Activated CD4-positive, alpha-beta T cell treated with anti-CD3 and anti-CD28 coated beads, Interleukin-2, amount 10 ng/mL, durations not matched to agents 7 days and 5 days (primary cell): Measurements from ENCODE around the gene STK4. TPM values are rescaled to one million over a fixed set of nuclear protein-coding genes. Genes with fewer than 3 reads are reported as not detected.

ENCODE experiments used
- CTCF ChIA-PET: fragments of 350-600 bp; sonication (Branson Sonifier 250); formaldehyde crosslinking; loops from one replicate; lab custom pipeline; 2021; ENCODE audit warnings: antibody characterized with exemption; lab: Charles Lee
- POLR2A ChIA-PET: fragments of 350-600 bp; sonication (Branson Sonifier 250); formaldehyde crosslinking; loops from one replicate; lab custom pipeline; 2021; ENCODE audit warnings: antibody characterized with exemption; lab: Charles Lee
- DNase-seq: peaks from one replicate; pipeline ENCODE4 v3.0.0-alpha.2; 2020
- H3K27ac Mint-ChIP-seq: one replicate; pipeline ENCODE4 v1.8.0; 2021; ENCODE audit warnings: mild to moderate bottlenecking, moderate library complexity, mixed read lengths
- H3K27me3 Mint-ChIP-seq: one replicate; pipeline ENCODE4 v1.8.0; 2021; ENCODE audit warnings: mixed read lengths
- H3K36me3 Mint-ChIP-seq: one replicate; pipeline ENCODE4 v1.8.0; 2021; ENCODE audit warnings: low read depth, mixed read lengths
- H3K4me1 Mint-ChIP-seq: one replicate; pipeline ENCODE4 v1.8.0; 2021; ENCODE audit warnings: mixed read lengths
- H3K4me3 Mint-ChIP-seq: one replicate; pipeline ENCODE4 v1.8.0; 2021; ENCODE audit warnings: mild to moderate bottlenecking, moderate library complexity, mixed read lengths
- H3K9me3 Mint-ChIP-seq: one replicate; pipeline ENCODE4 v1.8.0; 2021; ENCODE audit warnings: mixed read lengths
- total RNA-seq, 2 experiments: library from RNA; stranded (reverse); gene quantifications; one replicate each; pipeline ENCODE4 v1.2.3, GENCODE V29; 2021

STK4 gene
- total RNA-seq, 2 experiments from 2014 or later: 201 to 229 TPM

DNA sequence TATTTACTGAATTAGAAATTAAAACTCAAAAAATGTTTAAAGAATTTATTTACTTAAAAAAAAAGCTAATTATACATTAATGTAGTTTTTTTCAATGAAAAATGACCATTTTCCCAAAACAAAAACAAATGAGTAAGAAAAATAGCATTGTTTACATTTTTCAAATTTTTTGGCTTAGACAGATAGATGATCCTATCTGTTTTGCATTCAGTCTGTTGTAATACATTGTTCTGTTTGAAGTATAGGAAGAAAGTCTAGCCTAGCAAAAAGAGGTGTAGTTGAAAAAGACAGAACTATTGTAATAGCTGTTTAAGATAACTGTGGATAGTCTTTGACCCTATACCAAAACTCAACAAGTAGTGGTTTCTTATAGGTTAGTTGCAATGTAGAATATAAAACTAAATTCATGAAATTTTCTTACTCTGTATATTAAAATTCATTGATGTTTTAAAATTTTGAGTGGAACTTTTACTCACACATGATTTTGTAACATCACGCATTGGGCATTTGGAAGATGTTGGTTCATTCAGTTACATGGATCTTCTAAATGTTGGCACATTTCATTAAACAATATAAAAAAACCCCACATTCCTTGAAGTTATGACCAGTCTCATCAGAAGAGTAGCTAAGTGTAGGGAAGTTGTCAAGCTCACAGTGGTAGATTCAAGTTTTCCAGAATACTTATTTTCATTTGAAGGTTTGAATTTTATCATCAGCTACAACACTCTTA, 72.6 kb downstream of the STK4 start:
- CTCF ChIA-PET: interaction anchor here (1.3 to 1.5 kb wide), 2 partner anchors 11 to 255 kb away, joined by 3 to 4 read pairs; no protein-coding TSS in a partner anchor
- peaks cover 62% of the 10 kb centered on the region for H3K4me1 Mint-ChIP-seq
- H3K36me3 Mint-ChIP-seq: peaks cover 58% of the 10 kb centered on the region
- DNase-seq: no peak
- POLR2A ChIA-PET: interaction anchor here (0.6 kb wide), 1 partner anchor 68 kb away, joined by 4 read pairs; no protein-coding TSS in a partner anchor
- H3K9me3 Mint-ChIP-seq: no peaks in the 10 kb centered on the region
- no peak overlapping the region for H3K4me3 Mint-ChIP-seq
- no peak overlapping the region for H3K27ac Mint-ChIP-seq
- no peaks in the 10 kb centered on the region for H3K27me3 Mint-ChIP-seq

GRCh38 chr20:45039475-45039820, 73.1 kb downstream of the STK4 start:
- Mint-ChIP-seq H3K4me1 (peaks cover 62% of the 10 kb centered on the region), H3K27me3 (no peaks in the 10 kb centered on the region), H3K4me3 (no peak overlapping the region), H3K36me3 (peaks cover 60% of the 10 kb centered on the region), H3K27ac (no peak overlapping the region), H3K9me3 (no peaks in the 10 kb centered on the region)
- ChIA-PET POLR2A (interaction anchor here (0.6 kb wide), 1 partner anchor 68 kb away, joined by 4 read pairs; no protein-coding TSS in a partner anchor), CTCF (interaction anchor here (1.3 to 1.5 kb wide), 2 partner anchors 11 to 254 kb away, joined by 3 to 4 read pairs; no protein-coding TSS in a partner anchor)
- no peak for DNase-seq

DNA sequence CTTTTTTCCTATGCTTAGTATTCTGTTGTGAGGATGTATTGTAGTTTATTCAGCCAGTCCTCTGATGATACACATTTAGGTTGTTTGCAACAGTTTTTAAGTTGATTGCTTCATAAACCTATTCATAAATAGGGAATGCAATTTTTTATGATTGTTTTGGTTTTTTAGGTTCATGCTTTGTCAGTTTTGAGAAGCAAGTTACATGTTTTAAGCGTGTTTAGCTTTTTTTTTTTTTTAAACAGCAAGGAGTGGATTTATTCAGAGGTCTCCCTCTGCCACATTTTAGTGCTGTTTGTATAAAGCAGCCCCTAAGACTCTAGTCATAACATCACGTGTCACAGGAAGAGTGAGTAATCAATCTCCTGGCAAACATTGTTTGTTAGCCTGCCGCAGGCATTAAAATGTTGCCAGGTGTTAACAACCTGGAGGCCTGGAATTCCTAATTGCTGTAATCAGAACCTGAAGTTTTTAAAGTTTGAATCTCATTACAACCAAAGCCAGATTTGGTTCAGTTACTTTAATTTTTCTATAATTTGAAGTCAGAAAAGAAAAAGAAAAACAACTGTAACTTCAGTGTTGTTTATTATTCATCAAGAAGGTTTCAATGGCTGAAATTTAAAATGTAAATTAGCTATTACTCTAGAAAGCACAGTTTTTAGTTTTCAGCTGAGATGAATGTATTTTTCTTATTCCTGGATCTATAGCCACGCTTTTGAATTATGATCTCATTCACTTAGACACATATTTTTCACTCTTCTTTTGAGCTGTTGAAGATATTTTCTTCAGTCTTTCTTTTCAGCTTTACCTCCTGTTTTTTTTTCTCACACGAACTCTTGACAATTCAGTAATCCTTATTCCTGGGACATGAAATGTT, 75.4 kb downstream of the STK4 start:
- Mint-ChIP-seq H3K4me1 (peaks cover 52% of the 10 kb centered on the region), H3K27me3 (no peaks in the 10 kb centered on the region), H3K4me3 (no peak overlapping the region), H3K36me3 (peaks cover 47% of the 10 kb centered on the region), H3K27ac (peak overlapping the region; percentile 37), H3K9me3 (no peaks in the 10 kb centered on the region)
- no peak for DNase-seq
- ChIA-PET CTCF (interaction anchor here (0.8 to 1.2 kb wide), 3 partner anchors 11 to 208 kb away, joined by 3 to 4 read pairs (median 4); no protein-coding TSS in a partner anchor), POLR2A (no interaction called here)

DNA sequence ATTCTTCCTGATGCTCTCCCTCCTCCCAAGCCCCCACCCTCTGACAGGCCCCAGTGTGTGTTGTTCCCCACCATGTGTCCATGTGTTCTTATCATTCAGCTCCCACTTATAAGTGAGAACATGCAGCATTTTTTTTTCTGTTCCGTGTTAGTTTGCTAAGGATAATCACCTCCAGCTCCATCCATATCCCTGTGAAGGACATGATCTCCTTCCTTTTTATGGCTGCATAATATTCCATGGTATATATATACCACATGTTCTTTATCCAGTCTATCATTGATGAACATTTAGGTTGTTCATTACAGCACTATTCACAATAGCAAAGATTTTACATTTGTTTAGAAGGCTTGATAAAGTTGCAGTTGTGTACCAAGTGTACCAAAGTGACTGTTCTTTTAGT, 76.7 kb downstream of the STK4 start:
- no peak for DNase-seq
- no peaks in the 10 kb centered on the region for H3K9me3 Mint-ChIP-seq
- POLR2A ChIA-PET: no interaction called here
- H3K27ac Mint-ChIP-seq: no peak overlapping the region
- CTCF ChIA-PET: interaction anchor here (0.6 to 2.1 kb wide), 11 partner anchors 10 to 797 kb away, joined by 3 to 12 read pairs (median 3); no protein-coding TSS in a partner anchor
- peaks cover 55% of the 10 kb centered on the region for H3K4me1 Mint-ChIP-seq
- H3K27me3 Mint-ChIP-seq: no peaks in the 10 kb centered on the region
- peaks cover 50% of the 10 kb centered on the region for H3K36me3 Mint-ChIP-seq
- no peak overlapping the region for H3K4me3 Mint-ChIP-seq

- Mint-ChIP-seq H3K9me3 (no peaks in the 10 kb centered on the region), H3K36me3 (peaks cover 54% of the 10 kb centered on the region), H3K4me1 (peaks cover 63% of the 10 kb centered on the region), H3K27me3 (no peaks in the 10 kb centered on the region), H3K27ac (peak overlapping the region; percentile 32), H3K4me3 (no peak overlapping the region)
- ChIA-PET CTCF (interaction anchor here (0.6 to 2.1 kb wide), 30 partner anchors 9 to 586 kb away, joined by 3 to 14 read pairs (median 3); partner anchors contain the start of gene TTPAL), POLR2A (interaction anchor here (1.0 kb wide), 1 partner anchor 51 kb away, joined by 3 read pairs; no protein-coding TSS in a partner anchor)
- peak; percentile 62 for DNase-seq
These were observed 77.8 kb downstream of the STK4 start for GRCh38 chr20:45044084-45044573.

GRCh38 chr20:45044601-45045000, 78.3 kb downstream of the STK4 start:
- CTCF ChIA-PET: interaction anchor here (0.6 to 2.1 kb wide), 27 partner anchors 9 to 586 kb away, joined by 3 to 14 read pairs (median 4); partner anchors contain the start of gene TTPAL
- Mint-ChIP-seq H3K4me3 (no peak overlapping the region), H3K4me1 (peaks cover 66% of the 10 kb centered on the region), H3K27me3 (no peaks in the 10 kb centered on the region), H3K9me3 (no peaks in the 10 kb centered on the region), H3K36me3 (peaks cover 54% of the 10 kb centered on the region), H3K27ac (no peak overlapping the region)
- POLR2A ChIA-PET: interaction anchor here (1.0 kb wide), 1 partner anchor 51 kb away, joined by 3 read pairs; no protein-coding TSS in a partner anchor
- DNase-seq: no peak

- DNase-seq: no peak
- Mint-ChIP-seq H3K27me3 (no peaks in the 10 kb centered on the region), H3K36me3 (peaks cover 48% of the 10 kb centered on the region), H3K9me3 (no peaks in the 10 kb centered on the region), H3K4me1 (peaks cover 64% of the 10 kb centered on the region), H3K4me3 (no peak overlapping the region), H3K27ac (no peak overlapping the region)
- ChIA-PET POLR2A (no interaction called here), CTCF (interaction anchor here (0.6 kb wide), 1 partner anchor 121 kb away, joined by 3 read pairs; no protein-coding TSS in a partner anchor)
These were observed 81.3 kb downstream of the STK4 start for GRCh38 chr20:45047581-45048119.

DNA sequence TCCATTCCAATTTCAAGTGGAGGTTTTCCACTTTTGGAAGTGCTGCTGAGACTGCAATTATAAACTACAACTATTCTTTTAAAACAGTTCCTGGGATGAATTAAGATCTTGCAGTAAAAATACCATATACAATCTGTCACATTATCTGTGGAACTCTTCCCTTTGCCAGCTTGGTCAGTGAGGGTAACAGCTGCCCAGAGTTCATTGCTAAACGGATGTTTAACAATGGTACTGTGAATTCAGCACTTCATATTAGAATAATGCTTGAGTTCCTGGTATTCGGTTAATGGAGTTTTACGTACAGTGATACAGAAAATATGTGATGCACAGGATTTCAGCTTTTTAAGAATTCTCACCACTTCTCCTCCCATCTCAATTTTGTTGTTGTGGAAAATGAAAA, 83.1 kb downstream of the STK4 start:
- H3K9me3 Mint-ChIP-seq: no peaks in the 10 kb centered on the region
- H3K27ac Mint-ChIP-seq: peak overlapping the region; percentile 67
- peaks cover 65% of the 10 kb centered on the region for H3K4me1 Mint-ChIP-seq
- H3K4me3 Mint-ChIP-seq: no peak overlapping the region
- DNase-seq: no peak
- POLR2A ChIA-PET: no interaction called here
- CTCF ChIA-PET: interaction anchor here (1.0 to 3.7 kb wide), 5 partner anchors 11 to 55 kb away, joined by 3 to 18 read pairs (median 3); no protein-coding TSS in a partner anchor
- no peaks in the 10 kb centered on the region for H3K27me3 Mint-ChIP-seq
- H3K36me3 Mint-ChIP-seq: peaks cover 45% of the 10 kb centered on the region

GRCh38 chr20:45049904-45050471, 83.7 kb downstream of the STK4 start:
- ChIA-PET POLR2A (no interaction called here), CTCF (interaction anchor here (0.5 to 3.7 kb wide), 6 partner anchors 11 to 126 kb away, joined by 3 to 18 read pairs (median 3); no protein-coding TSS in a partner anchor)
- Mint-ChIP-seq H3K4me3 (no peak overlapping the region), H3K27ac (peak overlapping the region; percentile 67), H3K4me1 (peaks cover 68% of the 10 kb centered on the region), H3K9me3 (no peaks in the 10 kb centered on the region), H3K36me3 (peaks cover 48% of the 10 kb centered on the region), H3K27me3 (no peaks in the 10 kb centered on the region)
- DNase-seq: peak; percentile 13

GRCh38 chr20:45051204-45052060, 85.1 kb downstream of the STK4 start:
- Mint-ChIP-seq H3K9me3 (no peaks in the 10 kb centered on the region), H3K4me1 (peaks cover 69% of the 10 kb centered on the region), H3K36me3 (peaks cover 59% of the 10 kb centered on the region), H3K4me3 (peak overlapping the region; percentile 13), H3K27ac (peak overlapping the region; percentile 63), H3K27me3 (no peaks in the 10 kb centered on the region)
- DNase-seq: no peak
- CTCF ChIA-PET: interaction anchor here (0.7 to 3.7 kb wide), 2 partner anchors 9 to 44 kb away, joined by 3 to 18 read pairs; no protein-coding TSS in a partner anchor
- POLR2A ChIA-PET: no interaction called here
